ENCODE measurements around the gene PREX1. TPM values are rescaled to one million over a fixed set of nuclear protein-coding genes. Genes with fewer than 3 reads are reported as not detected.
A peak's percentile ranks its signal among the peaks of the same experiment; 100 is the strongest.

Gene PREX1
- total RNA-seq, 2 experiments from 2014 or later = 20.7 to 25.3 TPM

DNA sequence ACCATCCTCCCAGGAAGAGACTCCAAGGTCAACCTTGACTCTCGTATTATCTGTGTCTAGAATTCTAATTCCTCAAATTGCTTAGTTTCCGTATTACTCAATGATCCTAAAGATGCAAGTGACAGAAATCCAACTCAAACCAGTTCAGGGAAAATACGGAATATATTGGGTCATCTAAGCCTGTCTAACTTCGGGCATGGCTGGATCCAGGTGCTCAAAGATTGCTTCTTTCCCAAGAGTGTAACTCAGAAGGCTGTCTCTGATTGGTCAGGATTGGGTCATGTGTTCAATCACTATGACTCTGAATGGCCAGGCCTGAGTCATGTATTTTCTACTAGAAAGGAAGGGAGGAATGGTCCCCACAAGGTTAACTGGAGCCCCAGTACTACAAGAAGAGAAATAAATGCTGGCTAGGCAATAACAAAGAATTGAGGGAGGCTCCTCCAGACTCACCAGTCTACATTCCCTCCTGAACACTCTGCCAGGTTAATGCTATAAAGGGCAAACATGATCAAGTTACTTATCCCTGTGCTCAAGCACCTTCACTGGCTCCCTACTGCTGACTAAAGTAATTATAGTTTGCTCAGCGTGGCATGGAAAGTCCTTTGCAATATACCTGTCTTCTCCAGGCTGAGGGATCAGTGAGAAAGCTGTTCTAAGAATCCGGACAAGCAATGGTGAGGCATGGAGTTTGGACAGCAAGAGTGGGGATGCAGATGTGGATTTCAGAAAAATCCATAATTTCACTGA lies 15.4 kb upstream of the PREX1 start:
- Histone ChIP-seq H3K4me1 (ENCODE audit: insufficient read depth, low read length, poor library complexity, severe bottlenecking) (peaks cover 56% of the 10 kb centered on the region), H3K79me2 (ENCODE audit: insufficient read depth, low read depth, low read length) (no peaks in the 10 kb centered on the region), H4K20me1 (ENCODE audit: insufficient read depth, low read length) (no peaks in the 10 kb centered on the region), H3K4me2 (ENCODE audit: low read length) (no peak overlapping the region), H3K9me2 (ENCODE audit: insufficient read depth, low read length) (no peaks in the 10 kb centered on the region), H3K36me3 (ENCODE audit: insufficient read depth, low read length) (no peaks in the 10 kb centered on the region), H3K4me3 (ENCODE audit: low read depth, low read length, poor library complexity, severe bottlenecking) (no peak overlapping the region), H2AFZ (ENCODE audit: low read length) (peak overlapping the region; percentile 12; the same call in 1 of the 2 replicates), H3K27ac (ENCODE audit: low read depth, low read length, poor library complexity, severe bottlenecking) (no peak overlapping the region), H3K9me3 (ENCODE audit: low read length) (peaks cover 6% of the 10 kb centered on the region; the same call in 1 of the 2 replicates)
- ChIA-PET POLR2A (no interaction called here), CTCF (ENCODE audit: unreplicated experiment) (no interaction called here)
- DNase-seq (ENCODE audit: low spot score) = peak; percentile 49
- intact Hi-C loops (cut with micrococcal nuclease; ENCODE audit: unreplicated experiment) = no loop called here
- no peak for TF ChIP-seq EZH2phosphoT487 (IDR thresholded peaks at IDR 0.05; ENCODE audit: borderline replicate concordance, low read depth, low read length)
- TF ChIP-seq, protein P1, sequence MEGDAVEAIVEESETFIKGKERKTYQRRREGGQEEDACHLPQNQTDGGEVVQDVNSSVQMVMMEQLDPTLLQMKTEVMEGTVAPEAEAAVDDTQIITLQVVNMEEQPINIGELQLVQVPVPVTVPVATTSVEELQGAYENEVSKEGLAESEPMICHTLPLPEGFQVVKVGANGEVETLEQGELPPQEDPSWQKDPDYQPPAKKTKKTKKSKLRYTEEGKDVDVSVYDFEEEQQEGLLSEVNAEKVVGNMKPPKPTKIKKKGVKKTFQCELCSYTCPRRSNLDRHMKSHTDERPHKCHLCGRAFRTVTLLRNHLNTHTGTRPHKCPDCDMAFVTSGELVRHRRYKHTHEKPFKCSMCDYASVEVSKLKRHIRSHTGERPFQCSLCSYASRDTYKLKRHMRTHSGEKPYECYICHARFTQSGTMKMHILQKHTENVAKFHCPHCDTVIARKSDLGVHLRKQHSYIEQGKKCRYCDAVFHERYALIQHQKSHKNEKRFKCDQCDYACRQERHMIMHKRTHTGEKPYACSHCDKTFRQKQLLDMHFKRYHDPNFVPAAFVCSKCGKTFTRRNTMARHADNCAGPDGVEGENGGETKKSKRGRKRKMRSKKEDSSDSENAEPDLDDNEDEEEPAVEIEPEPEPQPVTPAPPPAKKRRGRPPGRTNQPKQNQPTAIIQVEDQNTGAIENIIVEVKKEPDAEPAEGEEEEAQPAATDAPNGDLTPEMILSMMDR (conservative IDR thresholded peaks at IDR 0.05; ENCODE audit: low read length) = no peak
- no TSS peak for BruUV-seq (replicated peaks)

DNA sequence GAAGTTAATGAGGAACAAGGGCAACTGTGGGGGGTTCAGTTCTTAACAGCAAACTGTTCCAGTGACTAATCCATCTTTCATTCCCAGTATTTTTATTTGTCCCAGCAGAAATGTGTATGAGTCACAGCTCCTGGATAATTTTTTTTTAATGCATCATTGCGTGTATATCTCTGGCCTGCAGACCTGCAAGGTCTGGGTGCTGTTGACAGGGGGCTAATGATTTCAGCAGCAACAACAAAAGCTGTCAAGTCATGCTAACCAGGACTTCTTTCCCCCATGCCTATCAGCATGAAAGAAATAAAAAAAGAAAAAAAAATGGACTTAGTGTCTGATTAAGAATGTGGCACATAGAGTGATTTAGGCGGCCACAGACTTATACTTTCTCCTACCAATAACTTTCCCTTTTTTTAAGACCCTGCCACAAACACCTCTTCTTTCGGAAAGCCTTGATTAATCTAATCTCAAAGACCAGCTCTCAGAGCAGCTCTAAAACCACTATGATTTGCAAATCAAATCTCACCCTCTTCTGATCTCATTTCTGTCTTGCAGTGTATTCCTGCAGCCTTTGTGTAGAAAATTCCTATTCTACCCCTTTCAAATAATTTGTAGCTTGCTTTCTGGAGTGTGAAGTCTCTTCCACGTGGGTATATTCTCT lies 14.2 kb upstream of the PREX1 start:
- ChIA-PET POLR2A (interaction anchor here (0.7 to 1.4 kb wide), 4 partner anchors 11 to 115 kb away, joined by 3 to 4 read pairs (median 3); no protein-coding TSS in a partner anchor), CTCF (ENCODE audit: unreplicated experiment) (no interaction called here)
- intact Hi-C loops (cut with micrococcal nuclease; ENCODE audit: unreplicated experiment) = no loop called here
- Histone ChIP-seq H3K9me3 (ENCODE audit: low read length) (no peaks in the 10 kb centered on the region), H3K36me3 (ENCODE audit: insufficient read depth, low read length) (no peaks in the 10 kb centered on the region), H3K9me2 (ENCODE audit: insufficient read depth, low read length) (no peaks in the 10 kb centered on the region), H3K4me3 (ENCODE audit: low read depth, low read length, poor library complexity, severe bottlenecking) (no peak overlapping the region), H3K4me2 (ENCODE audit: low read length) (peak overlapping the region; percentile 30), H2AFZ (ENCODE audit: low read length) (peak overlapping the region; percentile 47; the same call in 1 of the 2 replicates), H3K27ac (ENCODE audit: low read depth, low read length, poor library complexity, severe bottlenecking) (no peak overlapping the region), H3K4me1 (ENCODE audit: insufficient read depth, low read length, poor library complexity, severe bottlenecking) (peaks cover 51% of the 10 kb centered on the region), H4K20me1 (ENCODE audit: insufficient read depth, low read length) (no peaks in the 10 kb centered on the region), H3K79me2 (ENCODE audit: insufficient read depth, low read depth, low read length) (no peaks in the 10 kb centered on the region)
- BruUV-seq (replicated peaks) = no TSS peak
- TF ChIP-seq, protein P1 (conservative IDR thresholded peaks at IDR 0.05; ENCODE audit: low read length) = no peak
- TF ChIP-seq EZH2phosphoT487 (IDR thresholded peaks at IDR 0.05; ENCODE audit: borderline replicate concordance, low read depth, low read length) = no peak
- DNase-seq (ENCODE audit: low spot score) = no peak

Measured in OCI-LY7 (cell line).